HG03354 (cell line): ENCODE measurements around the gene SMARCA2.

Experiments
- ATAC-seq: cut with Tn5 transposase; IDR thresholded peaks from one replicate; pipeline ENCODE4 v1.9.1; 2021; ENCODE audit warnings: mild to moderate bottlenecking; ENCODE audit not compliant: unreplicated experiment, poor library complexity, severe bottlenecking

The SMARCA2 gene

DNA sequence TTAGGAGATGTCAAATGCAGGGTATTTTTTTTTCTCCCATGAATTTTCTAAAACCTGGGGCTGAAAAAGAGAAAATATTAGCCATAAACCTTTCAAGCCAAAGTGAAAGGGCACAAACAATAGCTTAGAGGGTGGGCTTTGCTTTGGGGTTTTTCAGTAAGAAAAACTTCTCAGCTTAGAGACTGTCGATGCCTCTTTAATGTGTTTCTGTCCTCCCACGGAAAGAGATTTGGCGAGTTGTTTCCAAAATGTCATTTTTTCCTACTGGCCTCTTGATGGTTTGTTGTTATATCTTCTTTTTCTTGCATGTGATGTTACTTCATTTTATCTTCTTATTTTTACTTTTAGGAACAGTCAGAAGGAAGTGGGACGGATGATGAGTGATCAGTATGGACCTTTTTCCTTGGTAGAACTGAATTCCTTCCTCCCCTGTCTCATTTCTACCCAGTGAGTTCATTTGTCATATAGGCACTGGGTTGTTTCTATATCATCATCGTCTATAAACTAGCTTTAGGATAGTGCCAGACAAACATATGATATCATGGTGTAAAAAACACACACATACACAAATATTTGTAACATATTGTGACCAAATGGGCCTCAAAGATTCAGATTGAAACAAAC, 177.3 kb downstream of the SMARCA2 start:
- no peak for ATAC-seq

GRCh38 chr9:2193552-2193951, 178.4 kb downstream of the SMARCA2 start:
- no peak for ATAC-seq

GRCh38 chr9:2195211-2195610, 180.1 kb downstream of the SMARCA2 start:
- no peak for ATAC-seq

- ATAC-seq = no peak
Observed at GRCh38 chr9:2196757-2197156, 181.6 kb downstream of the SMARCA2 start.

- no peak for ATAC-seq
Observed at GRCh38 chr9:2198956-2199635, 183.9 kb downstream of the SMARCA2 start.

DNA sequence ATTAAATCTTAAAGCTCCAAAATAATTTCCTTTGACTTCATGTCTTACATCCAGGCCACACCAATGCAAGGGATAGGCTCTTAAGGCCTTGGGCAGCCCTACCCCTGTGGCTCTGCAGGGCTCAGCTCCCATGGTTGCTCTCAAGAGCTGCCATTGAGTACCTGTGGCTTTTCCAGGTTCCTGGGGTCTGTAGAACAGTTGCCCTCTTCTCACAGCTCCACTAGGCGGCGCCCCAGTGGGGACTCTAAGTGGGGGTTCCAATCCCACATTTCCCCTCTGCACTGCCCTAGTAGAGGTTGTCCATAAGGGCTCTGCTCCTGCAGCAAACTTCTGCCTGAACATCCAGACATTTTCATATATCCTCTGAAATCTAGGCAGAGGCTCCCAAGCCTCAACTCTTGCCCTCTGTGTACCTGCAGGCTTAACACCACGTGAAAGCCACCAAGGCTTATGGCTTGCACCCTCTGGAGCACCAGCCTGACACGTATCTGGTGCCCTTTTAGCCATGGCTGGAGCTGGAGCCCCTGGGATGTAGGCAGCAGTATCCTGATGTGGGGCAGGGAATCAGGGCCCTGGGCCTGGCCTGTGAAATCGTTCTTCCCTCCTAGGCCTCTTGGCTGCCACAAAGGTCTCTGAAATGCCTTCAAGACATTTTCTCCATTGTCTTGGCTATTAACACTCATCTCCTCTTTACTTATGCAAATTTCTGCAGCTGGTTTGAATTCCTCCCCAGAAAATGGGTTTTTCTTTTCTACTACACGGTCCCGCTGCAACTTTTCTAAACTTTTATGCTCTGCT, 185.1 kb downstream of the SMARCA2 start:
- no peak for ATAC-seq

- ATAC-seq = no peak
Observed at GRCh38 chr9:2208465-2208864, 193.3 kb downstream of the SMARCA2 start.

DNA sequence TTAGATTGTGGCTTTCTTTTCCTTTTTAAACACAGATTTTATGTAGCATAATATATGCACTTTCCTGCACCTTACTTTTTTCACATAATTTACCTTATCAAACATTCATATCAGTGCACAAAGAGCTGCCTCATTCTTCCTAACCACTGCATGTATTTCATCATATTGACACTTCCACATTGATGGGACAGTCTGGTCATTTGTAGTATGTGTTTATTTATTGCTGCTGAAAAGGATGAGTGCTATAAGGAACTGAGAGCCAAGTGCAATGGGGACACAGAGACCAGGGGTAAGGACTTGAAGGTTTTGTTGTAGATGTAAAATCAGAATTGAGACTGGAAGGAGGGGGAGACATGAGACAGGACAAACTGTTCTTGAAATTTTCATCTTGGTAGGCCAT, 193.8 kb downstream of the SMARCA2 start:
- ATAC-seq = no peak

DNA sequence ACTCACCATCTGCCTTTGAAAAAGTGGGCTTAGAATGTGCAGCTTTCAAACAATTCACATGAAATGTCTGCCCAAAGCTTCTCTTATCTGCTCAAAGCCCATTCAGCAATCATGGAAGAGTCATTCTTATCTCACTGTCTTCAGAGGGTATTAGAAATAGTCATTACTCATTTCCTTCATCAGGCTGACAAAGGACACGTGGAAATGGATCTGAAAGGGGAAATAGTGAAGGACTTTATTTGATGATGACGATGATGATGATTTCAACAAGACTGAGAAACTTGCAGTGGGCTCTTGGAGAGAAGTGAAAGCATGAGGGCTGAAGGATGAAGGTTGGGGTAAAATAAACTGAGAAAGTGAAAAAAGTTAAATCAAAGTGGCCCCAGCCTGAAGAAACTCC, 194.3 kb downstream of the SMARCA2 start:
- no peak for ATAC-seq

DNA sequence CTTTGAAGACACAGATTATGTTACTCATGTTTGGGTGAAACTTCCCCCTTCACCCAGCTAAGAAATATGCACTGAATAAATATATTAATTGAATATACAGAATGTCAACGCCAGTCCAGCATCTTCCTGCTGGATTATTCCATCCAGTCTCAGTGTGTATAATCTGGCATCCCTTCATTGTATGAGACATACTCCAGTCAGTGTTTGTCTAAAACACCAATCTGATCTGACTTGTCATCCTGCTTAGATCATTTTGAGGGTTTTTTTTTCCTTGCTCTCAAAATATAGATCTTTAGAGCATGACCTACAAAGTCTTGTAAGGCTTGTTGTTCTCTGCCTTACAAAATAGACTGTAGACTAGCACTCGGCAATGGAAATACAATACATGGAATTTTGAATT, 195.1 kb downstream of the SMARCA2 start:
- no peak for ATAC-seq

GRCh38 chr9:2213830-2214468, 198.8 kb downstream of the SMARCA2 start:
- ATAC-seq = no peak

DNA sequence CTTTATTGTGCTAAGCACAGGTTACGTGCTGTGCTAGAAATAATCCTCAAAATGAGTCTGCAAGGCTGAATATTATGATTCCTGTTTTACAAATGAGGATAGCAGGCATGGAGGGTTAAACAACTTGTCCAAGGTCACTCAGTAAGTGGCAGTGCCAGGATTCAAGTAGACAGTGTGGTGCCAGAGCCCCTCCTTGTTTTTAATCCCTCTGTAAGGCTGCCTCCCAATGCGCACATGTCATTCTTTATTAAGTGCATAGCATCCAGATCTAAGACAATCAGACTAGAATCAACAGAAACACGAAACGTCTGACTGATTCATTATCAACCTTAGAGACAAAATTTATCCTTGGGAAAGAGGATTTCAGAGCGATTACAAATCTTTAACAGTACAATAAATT, 199.6 kb downstream of the SMARCA2 start:
- no peak for ATAC-seq

DNA sequence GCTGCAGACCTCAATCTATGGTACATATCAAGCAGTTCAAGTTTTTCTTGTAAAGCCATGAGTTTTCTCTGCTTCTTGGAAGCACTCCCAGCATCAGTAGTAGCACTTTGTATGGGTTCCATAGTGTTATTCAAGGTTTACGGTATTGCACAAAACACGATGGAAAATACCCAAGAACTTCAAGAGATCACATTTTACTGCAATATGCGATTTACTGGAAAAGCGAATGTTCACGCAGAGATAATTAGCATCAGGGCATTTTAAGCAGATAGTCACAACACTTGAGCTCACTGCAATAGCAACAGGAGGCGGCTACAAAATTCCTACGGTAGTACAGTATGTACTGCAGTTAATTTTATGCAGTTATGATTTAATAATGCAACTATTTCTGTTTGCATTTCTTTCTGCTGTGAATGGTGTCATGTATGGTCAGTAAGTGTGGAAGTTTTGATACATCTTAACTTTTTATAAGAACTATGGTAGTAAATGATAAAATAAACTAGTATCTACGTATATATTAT, 200.8 kb downstream of the SMARCA2 start:
- ATAC-seq = no peak

- ATAC-seq = no peak
Observed at GRCh38 chr9:2216591-2216990, 201.4 kb downstream of the SMARCA2 start.

- ATAC-seq = no peak
Observed at GRCh38 chr9:2217540-2217939, 202.4 kb downstream of the SMARCA2 start.

DNA sequence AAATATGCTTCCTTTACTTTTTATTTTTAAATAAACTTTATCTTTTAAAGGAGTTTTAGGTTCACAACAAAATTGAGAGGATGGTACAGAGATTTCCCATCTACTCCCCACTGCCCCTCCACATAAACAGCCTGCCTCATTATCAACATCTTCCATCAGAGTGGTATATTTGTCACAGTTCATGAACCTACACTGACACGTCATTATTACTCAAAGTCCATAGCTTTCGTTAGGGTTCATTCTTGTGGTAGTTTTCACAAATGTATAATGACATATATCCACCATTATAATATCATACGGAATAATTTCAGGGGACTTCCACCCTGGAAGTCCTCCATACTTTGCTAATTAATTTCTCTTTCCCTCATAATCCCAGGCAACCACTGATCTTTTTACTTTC, 204.9 kb downstream of the SMARCA2 start:
- no peak for ATAC-seq

DNA sequence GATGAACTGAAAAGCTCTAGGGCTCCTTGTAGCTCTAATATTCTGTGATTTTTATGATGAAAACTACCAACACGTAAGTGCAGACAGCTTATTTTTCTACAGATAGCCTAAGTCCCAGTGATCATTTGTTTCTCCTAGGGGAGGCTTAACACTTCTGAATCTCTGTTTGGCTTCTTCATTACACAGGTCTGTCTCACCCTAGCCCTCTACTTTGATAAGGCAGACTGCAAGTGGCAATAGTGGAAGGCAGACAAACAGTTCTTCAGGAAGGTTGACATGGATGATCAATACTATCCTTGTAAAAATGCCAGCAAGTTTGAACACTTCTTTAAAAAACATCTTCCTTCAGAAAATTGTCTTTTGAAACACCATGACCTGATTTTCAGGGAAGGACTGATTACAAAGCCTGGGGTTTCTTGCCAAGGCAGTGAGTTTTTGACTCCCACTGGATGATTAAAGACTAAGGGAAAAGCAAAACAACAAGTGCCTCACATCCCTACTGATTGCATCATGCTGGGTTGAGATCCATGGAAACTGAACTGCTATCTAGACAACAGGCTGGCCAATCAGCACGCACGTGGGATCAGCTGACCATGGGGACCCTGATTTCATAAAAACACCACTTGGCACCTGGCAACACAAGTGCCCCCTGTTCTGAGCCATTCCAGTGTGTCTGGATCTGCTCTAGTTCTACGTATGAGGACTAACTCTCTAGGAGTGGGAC, 212.2 kb downstream of the SMARCA2 start:
- no peak for ATAC-seq

DNA sequence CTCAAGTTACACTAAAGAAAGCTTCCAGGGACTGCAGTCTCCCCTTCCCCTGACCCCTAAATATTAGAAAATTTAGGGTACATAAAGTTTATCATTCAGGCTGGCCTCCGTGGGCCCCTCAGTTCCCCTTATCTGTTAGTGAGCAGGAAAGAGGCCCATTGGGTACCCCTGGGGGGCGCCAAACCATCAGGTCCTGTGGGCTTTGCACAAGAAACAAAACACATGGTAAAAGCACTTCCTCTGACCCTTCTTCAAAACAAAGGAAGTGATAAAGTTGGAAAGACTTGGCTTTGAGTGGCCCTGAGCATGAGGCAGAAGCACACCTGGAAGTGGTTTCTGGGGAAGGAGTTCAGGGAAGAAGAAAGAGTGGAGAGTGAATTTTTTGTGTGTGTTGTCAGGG, 213.0 kb downstream of the SMARCA2 start:
- ATAC-seq = no peak

GRCh38 chr9:2228641-2229040, 213.5 kb downstream of the SMARCA2 start:
- ATAC-seq = peak; percentile 29
